ENCODE results near the gene CD19. TPM values are rescaled to one million over a fixed set of nuclear protein-coding genes. Genes with fewer than 3 reads are reported as not detected.
"Not testable (repeated sequence)": the region's sequence is repeated elsewhere in the genome, so short reads cannot be mapped to it uniquely, and the experiment has no call there.

CD19 gene
- total RNA-seq, 1 experiment from 2014 or later = not detected

DNA sequence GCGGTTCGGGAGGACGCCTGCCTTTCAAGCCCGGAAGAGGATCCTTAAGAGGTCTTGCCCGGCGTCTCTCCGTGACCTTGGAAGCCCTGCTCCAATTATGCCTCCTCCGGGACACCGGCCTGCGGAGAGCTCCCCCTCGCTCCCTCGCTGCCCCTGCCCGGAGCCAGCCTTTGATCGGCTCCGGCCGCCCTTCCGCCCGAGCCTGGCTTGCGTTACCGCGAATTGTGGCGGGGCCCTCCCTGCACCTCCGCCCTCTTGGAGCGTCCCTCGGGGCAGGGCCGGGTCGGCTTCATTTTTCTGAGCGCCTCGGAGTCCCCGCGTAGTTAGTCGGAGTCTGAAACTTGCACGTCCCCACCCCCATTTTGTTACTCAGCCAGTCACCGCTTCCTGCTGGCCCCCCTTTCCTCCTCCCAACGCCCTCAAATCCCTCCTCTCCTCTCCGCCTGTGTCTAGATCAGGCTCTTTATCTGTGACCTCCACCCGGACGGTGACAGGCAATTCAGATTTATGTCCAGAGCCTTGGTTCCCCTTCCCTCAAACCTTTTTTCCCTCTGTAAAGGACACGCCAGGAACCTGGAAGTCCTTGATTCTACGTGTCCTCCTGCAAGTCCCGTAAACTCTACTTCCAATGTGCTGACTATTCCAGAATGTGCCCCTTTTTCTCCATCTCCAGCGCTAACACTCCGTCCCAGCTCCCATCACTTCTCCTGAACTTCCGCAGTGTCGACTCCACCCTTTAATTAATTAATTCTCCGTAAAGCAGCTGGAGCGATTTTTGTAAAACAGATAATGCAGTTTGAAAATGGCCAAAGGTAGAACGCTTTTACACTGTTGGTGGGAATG, 6.2 kb upstream of the CD19 start:
- no peaks in the 10 kb centered on the region for H3K9me3 Mint-ChIP-seq (ENCODE audit: unreplicated experiment)
- CTCF ChIA-PET = interaction anchor here (0.8 to 2.2 kb wide), 2 partner anchors 20 to 23 kb away, joined by 3 to 22 read pairs; no protein-coding TSS in a partner anchor
- intact Hi-C loops (cut with micrococcal nuclease) = loop anchor here (1.0 kb wide), 1 partner anchor 20 kb away; no protein-coding TSS in a partner anchor

DNA sequence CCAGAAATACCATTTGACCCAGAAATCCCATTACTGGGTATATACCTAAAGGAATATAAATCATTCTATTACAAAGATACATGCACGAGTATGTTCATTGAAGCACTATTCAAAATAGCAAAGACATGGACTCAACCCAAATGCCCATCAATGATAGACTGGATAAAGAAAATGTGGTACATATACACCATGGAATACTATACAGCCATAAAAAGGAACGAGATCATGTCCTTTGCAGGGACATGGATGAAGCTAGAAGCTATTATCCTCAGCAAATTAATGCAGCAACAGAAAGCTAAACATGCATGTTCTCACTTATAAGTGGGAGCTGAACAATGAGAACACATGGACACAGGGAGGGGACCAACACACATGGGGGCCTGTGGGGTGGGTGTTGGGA, 5.5 kb upstream of the CD19 start:
- H3K36me3 Mint-ChIP-seq (ENCODE audit: insufficient read depth, unreplicated experiment); H3K9me3 Mint-ChIP-seq (ENCODE audit: unreplicated experiment); H3K27me3 Mint-ChIP-seq (ENCODE audit: insufficient read depth, unreplicated experiment); DNase-seq (ENCODE audit: unreplicated experiment); BruUV-seq (replicated peaks); intact Hi-C loops (cut with micrococcal nuclease): not testable (repeated sequence)
- Mint-ChIP-seq H3K4me1 (ENCODE audit: insufficient read depth, unreplicated experiment) (peaks cover 11% of the 10 kb centered on the region), H3K4me3 (ENCODE audit: unreplicated experiment) (peak overlapping the region; percentile 85), H3K27ac (ENCODE audit: low read depth, unreplicated experiment) (peak overlapping the region; percentile 76)
- ChIA-PET POLR2A (interaction anchor here (0.7 to 4.0 kb wide), 9 partner anchors 10 to 104 kb away, joined by 3 to 27 read pairs (median 8); partner anchors contain the start of genes ATXN2L, NFATC2IP and SH2B1), CTCF (interaction anchor here (0.8 to 2.2 kb wide), 3 partner anchors 18 to 22 kb away, joined by 3 to 22 read pairs (median 7); no protein-coding TSS in a partner anchor)

More for the DNA sequence above, 6.2 kb upstream of the CD19 start:
- Mint-ChIP-seq H3K27ac (ENCODE audit: low read depth, unreplicated experiment) (peak overlapping the region; percentile 76), H3K36me3 (ENCODE audit: insufficient read depth, unreplicated experiment) (no peaks in the 10 kb centered on the region), H3K4me1 (ENCODE audit: insufficient read depth, unreplicated experiment) (peaks cover 15% of the 10 kb centered on the region), H3K4me3 (ENCODE audit: unreplicated experiment) (peak overlapping the region; percentile 85), H3K27me3 (ENCODE audit: insufficient read depth, unreplicated experiment) (no peaks in the 10 kb centered on the region)
- POLR2A ChIA-PET = interaction anchor here (0.7 to 4.0 kb wide), 12 partner anchors 10 to 103 kb away, joined by 3 to 27 read pairs (median 6); partner anchors contain the start of genes ATXN2L, NFATC2IP, SH2B1 and TUFM
- peak; percentile 68 for DNase-seq (ENCODE audit: unreplicated experiment)
- TF ChIP-seq, protein P1, sequence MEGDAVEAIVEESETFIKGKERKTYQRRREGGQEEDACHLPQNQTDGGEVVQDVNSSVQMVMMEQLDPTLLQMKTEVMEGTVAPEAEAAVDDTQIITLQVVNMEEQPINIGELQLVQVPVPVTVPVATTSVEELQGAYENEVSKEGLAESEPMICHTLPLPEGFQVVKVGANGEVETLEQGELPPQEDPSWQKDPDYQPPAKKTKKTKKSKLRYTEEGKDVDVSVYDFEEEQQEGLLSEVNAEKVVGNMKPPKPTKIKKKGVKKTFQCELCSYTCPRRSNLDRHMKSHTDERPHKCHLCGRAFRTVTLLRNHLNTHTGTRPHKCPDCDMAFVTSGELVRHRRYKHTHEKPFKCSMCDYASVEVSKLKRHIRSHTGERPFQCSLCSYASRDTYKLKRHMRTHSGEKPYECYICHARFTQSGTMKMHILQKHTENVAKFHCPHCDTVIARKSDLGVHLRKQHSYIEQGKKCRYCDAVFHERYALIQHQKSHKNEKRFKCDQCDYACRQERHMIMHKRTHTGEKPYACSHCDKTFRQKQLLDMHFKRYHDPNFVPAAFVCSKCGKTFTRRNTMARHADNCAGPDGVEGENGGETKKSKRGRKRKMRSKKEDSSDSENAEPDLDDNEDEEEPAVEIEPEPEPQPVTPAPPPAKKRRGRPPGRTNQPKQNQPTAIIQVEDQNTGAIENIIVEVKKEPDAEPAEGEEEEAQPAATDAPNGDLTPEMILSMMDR (IDR thresholded peaks at IDR 0.05; ENCODE audit: unreplicated experiment) = no peak
- no TSS peak for BruUV-seq (replicated peaks)

DNA sequence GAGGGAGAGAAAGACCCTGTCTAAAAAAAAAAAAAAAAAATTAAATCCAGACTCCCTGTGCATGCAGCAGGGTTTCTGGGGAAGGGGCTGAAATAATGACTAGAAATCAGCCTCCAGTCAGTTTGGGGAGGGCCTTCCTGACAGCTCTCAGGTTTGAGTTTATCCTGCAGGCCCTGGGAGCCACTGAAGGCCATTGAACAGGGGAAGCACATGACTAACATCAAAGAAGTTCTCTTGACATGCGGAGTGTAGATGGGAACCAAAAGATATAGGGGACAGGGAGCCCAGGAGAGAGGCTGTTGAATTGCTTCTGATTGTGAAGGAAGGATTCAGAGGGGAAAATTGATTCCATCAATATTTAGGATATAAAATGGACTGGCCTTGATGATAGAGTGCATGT, 4.0 kb upstream of the CD19 start:
- ChIA-PET POLR2A (interaction anchor here (0.6 to 4.0 kb wide), 2 partner anchors 17 to 105 kb away, joined by 3 to 27 read pairs; partner anchors contain the start of gene ATXN2L), CTCF (interaction anchor here (0.6 to 2.2 kb wide), 5 partner anchors 16 to 938 kb away, joined by 3 to 22 read pairs (median 7); no protein-coding TSS in a partner anchor)
- intact Hi-C loops (cut with micrococcal nuclease) = no loop called here
- Mint-ChIP-seq H3K27ac (ENCODE audit: low read depth, unreplicated experiment) (no peak overlapping the region), H3K36me3 (ENCODE audit: insufficient read depth, unreplicated experiment) (no peaks in the 10 kb centered on the region), H3K4me3 (ENCODE audit: unreplicated experiment) (no peak overlapping the region), H3K9me3 (ENCODE audit: unreplicated experiment) (no peaks in the 10 kb centered on the region), H3K27me3 (ENCODE audit: insufficient read depth, unreplicated experiment) (no peaks in the 10 kb centered on the region), H3K4me1 (ENCODE audit: insufficient read depth, unreplicated experiment) (peaks cover 9% of the 10 kb centered on the region)
- DNase-seq (ENCODE audit: unreplicated experiment) = no peak
- BruUV-seq (replicated peaks) = no TSS peak
- TF ChIP-seq, protein P1 (IDR thresholded peaks at IDR 0.05; ENCODE audit: unreplicated experiment) = no peak

DNA sequence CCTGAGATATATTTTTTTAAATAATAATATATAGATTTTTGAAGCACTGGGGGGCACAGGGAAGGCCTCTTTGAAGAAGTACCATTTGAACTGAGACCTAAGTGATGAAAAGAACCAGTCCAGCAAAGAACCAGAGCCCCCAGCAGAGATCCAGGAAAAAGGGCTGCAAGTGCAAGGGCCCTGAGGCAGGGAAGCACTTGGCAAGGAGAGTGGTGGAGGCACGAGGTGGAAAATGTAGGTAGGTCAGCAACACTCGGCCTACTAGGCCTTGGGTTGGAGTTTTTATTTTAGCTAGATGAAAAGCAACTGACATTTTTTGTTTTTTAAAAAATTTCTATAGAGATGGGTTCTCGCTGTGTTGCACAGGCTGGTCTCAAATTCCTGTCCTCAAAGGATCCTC, 1.6 kb upstream of the CD19 start:
- ChIA-PET POLR2A (no interaction called here), CTCF (no interaction called here)
- Mint-ChIP-seq H3K9me3 (ENCODE audit: unreplicated experiment) (no peaks in the 10 kb centered on the region), H3K36me3 (ENCODE audit: insufficient read depth, unreplicated experiment) (no peaks in the 10 kb centered on the region), H3K27ac (ENCODE audit: low read depth, unreplicated experiment) (no peak overlapping the region), H3K4me3 (ENCODE audit: unreplicated experiment) (no peak overlapping the region), H3K4me1 (ENCODE audit: insufficient read depth, unreplicated experiment) (no peaks in the 10 kb centered on the region), H3K27me3 (ENCODE audit: insufficient read depth, unreplicated experiment) (no peaks in the 10 kb centered on the region)
- no peak for DNase-seq (ENCODE audit: unreplicated experiment)
- TF ChIP-seq, protein P1 (IDR thresholded peaks at IDR 0.05; ENCODE audit: unreplicated experiment) = no peak
- BruUV-seq (replicated peaks) = no TSS peak
- intact Hi-C loops (cut with micrococcal nuclease) = no loop called here

Data from MCF 10A (cell line).